ENCODE results near the gene GAS2L2. TPM values are rescaled to one million over a fixed set of nuclear protein-coding genes. Genes with fewer than 3 reads are reported as not detected.

Gene GAS2L2
- total RNA-seq, 3 donors from 2014 or later, result 0.29 to 0.33 (median 0.32) TPM

DNA sequence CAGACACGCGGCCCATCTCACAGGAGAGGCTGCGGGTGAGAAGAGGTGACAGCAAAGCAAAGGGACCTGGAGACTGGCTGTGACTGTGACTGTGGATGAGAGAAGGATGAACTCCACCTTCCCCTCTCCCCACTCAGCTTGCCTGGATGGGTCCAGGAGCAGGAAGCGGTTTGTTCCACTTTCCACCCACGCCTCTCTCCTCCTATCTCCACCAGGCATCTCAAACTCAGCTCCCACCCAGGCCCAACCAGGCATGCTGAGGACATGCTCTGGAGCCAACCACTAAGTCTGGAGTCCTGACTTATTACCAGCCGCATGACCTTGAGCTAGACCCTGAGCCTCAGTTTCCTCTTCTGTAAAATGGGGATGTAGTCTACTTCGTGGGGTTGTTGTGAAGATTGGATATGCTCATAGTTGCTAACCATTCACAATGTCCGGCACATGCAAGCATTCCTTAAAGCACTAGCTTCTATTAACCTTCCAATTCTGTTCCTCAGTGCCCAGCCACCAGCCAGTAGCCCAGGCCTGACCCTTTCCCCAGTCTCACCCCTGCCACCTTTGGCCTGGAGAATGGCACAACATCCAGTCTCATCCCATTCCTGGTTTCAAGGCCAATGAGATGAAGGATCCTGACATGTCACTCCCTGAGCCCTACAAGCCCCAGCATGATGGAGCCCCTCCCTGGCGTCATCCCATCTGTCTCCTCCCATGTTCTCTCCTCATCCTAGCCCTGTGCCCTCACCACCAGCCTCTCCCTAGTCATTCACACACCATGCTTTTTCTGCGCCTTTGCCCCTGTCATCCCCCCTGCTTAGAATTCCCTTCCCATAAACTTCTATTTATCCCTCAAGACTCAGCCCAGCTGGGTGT is 2.3 kb downstream of the GAS2L2 start:
- Histone ChIP-seq H3K36me3 (no peaks in the 10 kb centered on the region), H3K4me3 (no peak overlapping the region), H3K27me3 (no peaks in the 10 kb centered on the region), H3K9me3 (no peaks in the 10 kb centered on the region), H3K27ac (no peak overlapping the region), H3K4me1 (peaks cover 3 to 11% of the 10 kb centered on the region in 2 donors)
- TF ChIP-seq, protein P1, sequence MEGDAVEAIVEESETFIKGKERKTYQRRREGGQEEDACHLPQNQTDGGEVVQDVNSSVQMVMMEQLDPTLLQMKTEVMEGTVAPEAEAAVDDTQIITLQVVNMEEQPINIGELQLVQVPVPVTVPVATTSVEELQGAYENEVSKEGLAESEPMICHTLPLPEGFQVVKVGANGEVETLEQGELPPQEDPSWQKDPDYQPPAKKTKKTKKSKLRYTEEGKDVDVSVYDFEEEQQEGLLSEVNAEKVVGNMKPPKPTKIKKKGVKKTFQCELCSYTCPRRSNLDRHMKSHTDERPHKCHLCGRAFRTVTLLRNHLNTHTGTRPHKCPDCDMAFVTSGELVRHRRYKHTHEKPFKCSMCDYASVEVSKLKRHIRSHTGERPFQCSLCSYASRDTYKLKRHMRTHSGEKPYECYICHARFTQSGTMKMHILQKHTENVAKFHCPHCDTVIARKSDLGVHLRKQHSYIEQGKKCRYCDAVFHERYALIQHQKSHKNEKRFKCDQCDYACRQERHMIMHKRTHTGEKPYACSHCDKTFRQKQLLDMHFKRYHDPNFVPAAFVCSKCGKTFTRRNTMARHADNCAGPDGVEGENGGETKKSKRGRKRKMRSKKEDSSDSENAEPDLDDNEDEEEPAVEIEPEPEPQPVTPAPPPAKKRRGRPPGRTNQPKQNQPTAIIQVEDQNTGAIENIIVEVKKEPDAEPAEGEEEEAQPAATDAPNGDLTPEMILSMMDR (IDR thresholded peaks at IDR 0.05), result no peak
- no peak for TF ChIP-seq POLR2A (IDR thresholded peaks at IDR 0.05)
- no peak for TF ChIP-seq POLR2AphosphoS5 (IDR thresholded peaks at IDR 0.05)
- DNase-seq (ENCODE audit: low spot score in 2 of 2), result no peak
- intact Hi-C loops (cut with DNase I; ENCODE audit: low total_unique reads), result no loop called here

DNA sequence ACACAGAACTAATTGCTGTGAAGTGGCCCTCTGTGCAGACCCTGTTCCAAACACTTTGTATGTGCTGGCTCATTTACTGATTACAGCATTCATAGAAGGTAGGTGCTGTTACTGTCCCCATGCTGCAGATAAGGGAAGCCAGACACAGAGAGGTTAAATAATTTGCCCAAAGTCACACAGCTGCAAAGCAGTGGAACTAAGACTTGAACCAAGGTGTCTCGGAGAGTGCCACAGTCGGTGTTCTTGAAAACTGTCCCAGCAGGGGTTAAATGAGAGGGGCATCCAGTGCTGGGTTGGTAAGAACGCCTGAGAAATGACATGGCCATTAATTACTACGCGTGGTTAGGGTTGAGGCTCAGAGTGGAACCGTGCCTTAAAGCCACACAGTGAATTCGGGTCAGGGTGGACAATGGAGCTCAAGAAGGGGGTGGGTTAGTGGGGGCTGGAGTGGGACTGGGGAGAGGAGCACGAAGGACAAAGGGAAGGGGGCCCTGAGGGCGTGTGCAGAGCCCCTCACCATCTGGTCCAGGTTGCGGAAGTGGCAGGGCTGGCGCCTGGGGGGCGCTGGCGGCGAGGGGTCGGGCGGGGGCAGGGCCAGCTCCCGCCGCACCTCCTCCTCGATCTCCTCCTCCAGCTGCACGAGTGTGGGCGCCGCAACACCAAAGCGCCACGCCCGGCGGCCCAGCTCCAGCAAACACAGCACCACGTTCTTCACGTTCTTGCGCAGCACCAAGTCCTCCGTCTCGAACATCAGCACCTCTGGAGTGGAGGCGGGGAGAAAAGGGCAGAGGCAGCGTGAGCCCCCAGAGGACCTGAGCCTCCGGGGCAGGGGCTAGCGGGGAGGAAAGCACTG is 3.3 kb downstream of the GAS2L2 start:
- Histone ChIP-seq H3K27ac (no peak overlapping the region), H3K4me1 (peaks cover 3 to 11% of the 10 kb centered on the region in 2 donors), H3K36me3 (no peaks in the 10 kb centered on the region), H3K27me3 (no peaks in the 10 kb centered on the region), H3K4me3 (peak overlapping the region in 2 of 3 donors; percentile 4 to 48), H3K9me3 (no peaks in the 10 kb centered on the region)
- no peak for DNase-seq (ENCODE audit: low spot score in 2 of 2)
- intact Hi-C loops (cut with DNase I; ENCODE audit: low total_unique reads), result no loop called here
- TF ChIP-seq POLR2A (IDR thresholded peaks at IDR 0.05) (no peak), POLR2AphosphoS5 (IDR thresholded peaks at IDR 0.05) (no peak)
- TF ChIP-seq, protein P1 (IDR thresholded peaks at IDR 0.05), result no peak

DNA sequence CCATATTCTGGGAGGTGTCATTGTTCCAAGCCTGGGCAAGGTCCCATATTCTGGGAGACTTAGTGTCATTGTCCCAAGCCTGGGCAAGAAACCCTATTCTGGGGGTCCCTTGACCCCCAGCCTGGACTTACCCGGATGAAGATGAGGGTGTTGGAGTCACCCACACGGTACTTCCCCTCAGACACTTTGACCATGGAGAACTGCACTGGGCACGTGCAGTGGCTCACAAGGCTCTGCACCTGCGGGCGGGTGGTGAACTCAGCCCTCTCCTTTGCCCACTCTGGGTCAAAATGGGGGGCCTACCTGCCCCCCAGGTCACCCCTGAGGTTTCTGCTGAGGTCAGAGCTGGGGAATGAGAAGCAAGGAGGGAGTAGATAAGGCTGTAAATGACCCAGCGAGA is 4.1 kb downstream of the GAS2L2 start:
- H3K4me1 ChIP-seq, result peaks cover 3 to 11% of the 10 kb centered on the region in 2 donors
- peaks cover 0 to 4% of the 10 kb centered on the region in 2 donors for H3K27me3 ChIP-seq
- intact Hi-C loops (cut with DNase I; ENCODE audit: low total_unique reads), result no loop called here
- no peaks in the 10 kb centered on the region for H3K36me3 ChIP-seq
- no peak for TF ChIP-seq POLR2A (IDR thresholded peaks at IDR 0.05)
- H3K9me3 ChIP-seq, result no peaks in the 10 kb centered on the region
- H3K4me3 ChIP-seq, result no peak overlapping the region
- no peak for DNase-seq (ENCODE audit: low spot score in 2 of 2)
- peak overlapping the region in 1 of 2 donors; percentile 66 for H3K27ac ChIP-seq

DNA sequence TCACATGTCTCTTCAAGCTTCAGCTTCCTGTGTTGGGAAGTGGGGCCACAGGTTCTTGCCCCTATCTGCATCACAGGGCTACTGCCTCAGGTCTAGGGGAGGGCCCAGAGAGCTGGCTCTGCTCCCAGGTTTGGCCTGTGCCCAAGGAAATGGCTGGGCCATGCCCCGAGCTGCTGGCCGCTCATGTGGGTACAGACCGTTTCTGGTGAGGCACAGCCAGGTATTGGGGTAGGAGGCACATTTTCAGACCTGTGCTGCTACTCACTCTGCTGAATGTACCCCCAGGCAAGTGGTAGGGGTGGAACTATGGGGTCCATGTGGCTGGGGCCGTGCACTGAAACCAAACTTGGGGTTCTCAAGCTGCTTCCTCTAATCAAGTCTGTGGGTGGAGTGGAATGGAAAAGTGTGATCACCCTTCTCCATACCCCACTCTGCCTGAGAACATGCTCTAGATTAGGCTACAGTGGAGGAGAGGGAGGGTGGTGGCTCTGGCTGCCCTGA is 4.6 kb downstream of the GAS2L2 start:
- H3K36me3 ChIP-seq, result no peaks in the 10 kb centered on the region
- peak in 1 of 2 donors; percentile 25 for DNase-seq (ENCODE audit: low spot score in 2 of 2)
- H3K4me3 ChIP-seq, result no peak overlapping the region
- H3K4me1 ChIP-seq, result peaks cover 3 to 11% of the 10 kb centered on the region in 2 donors
- H3K27ac ChIP-seq, result peak overlapping the region in 1 of 2 donors; percentile 66
- TF ChIP-seq POLR2A (IDR thresholded peaks at IDR 0.05) (no peak), POLR2AphosphoS5 (IDR thresholded peaks at IDR 0.05) (no peak)
- TF ChIP-seq, protein P1 (IDR thresholded peaks at IDR 0.05), result no peak
- no peaks in the 10 kb centered on the region for H3K9me3 ChIP-seq
- H3K27me3 ChIP-seq, result peaks cover 0 to 7% of the 10 kb centered on the region in 2 donors
- intact Hi-C loops (cut with DNase I; ENCODE audit: low total_unique reads), result no loop called here

DNA sequence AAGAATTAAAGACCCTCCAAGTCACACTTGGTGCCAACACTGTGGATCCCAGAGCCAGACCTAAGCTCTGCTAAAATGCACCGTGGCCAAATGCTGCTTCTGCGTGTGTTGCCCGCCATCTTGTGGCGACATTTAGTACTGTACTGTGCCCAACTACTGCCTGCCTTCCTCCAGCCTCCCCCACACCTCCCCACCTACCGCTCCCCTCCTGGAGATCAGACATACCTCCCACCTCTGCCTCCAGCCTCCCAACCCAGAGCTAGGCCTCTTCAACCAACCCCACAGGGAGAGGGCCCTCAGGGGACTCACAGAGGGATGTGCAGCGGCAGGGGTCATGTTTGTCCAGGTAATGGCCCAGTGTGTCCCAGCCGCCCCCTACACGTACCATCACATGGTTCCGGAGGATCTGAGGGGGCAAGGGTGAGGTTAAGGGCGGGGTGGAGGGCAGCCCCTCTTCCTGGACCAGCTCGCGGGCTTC is 5.5 kb downstream of the GAS2L2 start:
- no peaks in the 10 kb centered on the region for H3K36me3 ChIP-seq
- TF ChIP-seq, protein P1 (IDR thresholded peaks at IDR 0.05), result peak; percentile 80 to 94 (median 89)
- TF ChIP-seq POLR2AphosphoS5 (IDR thresholded peaks at IDR 0.05) (peak in 1 of 3 donors; percentile 21), POLR2A (IDR thresholded peaks at IDR 0.05) (no peak)
- peak overlapping the region in 1 of 3 donors; percentile 19 for H3K4me3 ChIP-seq
- H3K27ac ChIP-seq, result peak overlapping the region in 1 of 2 donors; percentile 66
- H3K9me3 ChIP-seq, result no peaks in the 10 kb centered on the region
- DNase-seq (ENCODE audit: low spot score in 2 of 2), result peak; percentile 70 to 78
- intact Hi-C loops (cut with DNase I; ENCODE audit: low total_unique reads), result no loop called here
- H3K4me1 ChIP-seq, result peaks cover 3 to 11% of the 10 kb centered on the region in 2 donors
- H3K27me3 ChIP-seq, result peaks cover 0 to 15% of the 10 kb centered on the region in 2 donors

All from breast epithelium (tissue), 4 donors.